ENCODE results near the gene PALD1. TPM values are rescaled to one million over a fixed set of nuclear protein-coding genes. Genes with fewer than 3 reads are reported as not detected.

Gene PALD1
- total RNA-seq, 4 donors from 2014 or later = 6.0 to 9.7 (median 6.4) TPM

- whole genome bisulfite sequencing, 2 donors = 90% methylated on average over 6 of the region's 6 CpGs
- no peak for DNase-seq (ENCODE audit: low spot score in 2 of 2)
- TF ChIP-seq POLR2A (IDR thresholded peaks at IDR 0.05) (no peak), CTCF (IDR thresholded peaks at IDR 0.05) (no peak)
- H3K4me3 ChIP-seq (ENCODE audit: low read depth, poor library complexity, severe bottlenecking) = no peak overlapping the region
- intact Hi-C loops (cut with DNase I; ENCODE audit: low total_unique reads) = loop anchor here (5.0 kb wide), 1 partner anchor 325 kb away; no protein-coding TSS in a partner anchor
Measured at GRCh38 chr10:70552586-70552985, 74.0 kb downstream of the PALD1 start.

- TF ChIP-seq POLR2A (IDR thresholded peaks at IDR 0.05) (no peak), CTCF (IDR thresholded peaks at IDR 0.05) (no peak)
- no peak for DNase-seq (ENCODE audit: low spot score in 2 of 2)
- no peak overlapping the region for H3K4me3 ChIP-seq (ENCODE audit: low read depth, poor library complexity, severe bottlenecking)
- intact Hi-C loops (cut with DNase I; ENCODE audit: low total_unique reads) = no loop called here
- WGBS, 2 donors = 80 to 88% methylated on average over 11 of the region's 11 CpGs
Measured at GRCh38 chr10:70555371-70555770, 76.8 kb downstream of the PALD1 start.

- no peak overlapping the region for H3K4me3 ChIP-seq (ENCODE audit: low read depth, poor library complexity, severe bottlenecking)
- DNase-seq (ENCODE audit: low spot score in 2 of 2) = no peak
- TF ChIP-seq POLR2A (IDR thresholded peaks at IDR 0.05) = no peak
- WGBS, 2 donors = 92 to 95% methylated on average over 11 of the region's 11 CpGs
- intact Hi-C loops (cut with DNase I; ENCODE audit: low total_unique reads) = no loop called here
Measured at GRCh38 chr10:70557086-70557845, 78.7 kb downstream of the PALD1 start.

GRCh38 chr10:70557876-70558275, 79.3 kb downstream of the PALD1 start:
- intact Hi-C loops (cut with DNase I; ENCODE audit: low total_unique reads) = no loop called here
- H3K4me3 ChIP-seq (ENCODE audit: low read depth, poor library complexity, severe bottlenecking) = no peak overlapping the region
- TF ChIP-seq POLR2A (IDR thresholded peaks at IDR 0.05) (no peak), CTCF (IDR thresholded peaks at IDR 0.05) (no peak)
- 79 to 91% methylated on average over 2 of the region's 2 CpGs for WGBS, 2 donors
- DNase-seq (ENCODE audit: low spot score in 2 of 2) = no peak

GRCh38 chr10:70558295-70558694, 79.7 kb downstream of the PALD1 start:
- no peak overlapping the region for H3K4me3 ChIP-seq (ENCODE audit: low read depth, poor library complexity, severe bottlenecking)
- intact Hi-C loops (cut with DNase I; ENCODE audit: low total_unique reads) = no loop called here
- no peak for DNase-seq (ENCODE audit: low spot score in 2 of 2)
- 94 to 95% methylated on average over 11 of the region's 11 CpGs for WGBS, 2 donors
- TF ChIP-seq CTCF (IDR thresholded peaks at IDR 0.05) = no peak
- no peak for TF ChIP-seq POLR2A (IDR thresholded peaks at IDR 0.05)

GRCh38 chr10:70558871-70559810, 80.6 kb downstream of the PALD1 start:
- no peak for DNase-seq (ENCODE audit: low spot score in 2 of 2)
- TF ChIP-seq POLR2A (IDR thresholded peaks at IDR 0.05) (no peak), CTCF (IDR thresholded peaks at IDR 0.05) (no peak)
- 41% methylated on average over 20 of the region's 20 CpGs for WGBS, 2 donors
- no peak overlapping the region for H3K4me3 ChIP-seq (ENCODE audit: low read depth, poor library complexity, severe bottlenecking)
- intact Hi-C loops (cut with DNase I; ENCODE audit: low total_unique reads) = no loop called here

All from lower leg skin (tissue), 4 donors.